Mesenchymal stem cell (in vitro differentiated cells and primary cell): ENCODE results near the gene ASH1L.
"Not testable (repeated sequence)": the region's sequence is repeated elsewhere in the genome, so short reads cannot be mapped to it uniquely, and the experiment has no call there.

Source experiments
- DNase-seq: peaks from one replicate; pipeline ENCODE4 v3.0.0-alpha.2; 2013
- H2AFZ ChIP-seq: one replicate; pipeline ENCODE4 v1.6.1; 2013; ENCODE audit warnings: low read depth, mild to moderate bottlenecking, control low read depth, inconsistent platforms, low read length, moderate library complexity
- H2AK5ac ChIP-seq: 2 replicates; pipeline ENCODE4 v1.6.1; 2013; ENCODE audit warnings: low read length, moderate library complexity, mild to moderate bottlenecking, inconsistent platforms; ENCODE audit not compliant: severe bottlenecking
- H2BK120ac ChIP-seq: one replicate; pipeline ENCODE4 v1.6.1; 2013; ENCODE audit warnings: low read depth, mild to moderate bottlenecking, inconsistent platforms, low read length, moderate library complexity
- H2BK12ac ChIP-seq, 2 experiments: one replicate each; pipeline ENCODE4 v1.6.1; 2013; ENCODE audit warnings: inconsistent platforms in 2 of 2, low read length in 2 of 2, mild to moderate bottlenecking in 2 of 2, moderate library complexity in 2 of 2, control low read depth in 1 of 2
- H2BK15ac ChIP-seq: one replicate; pipeline ENCODE4 v1.6.1; 2013; ENCODE audit warnings: mild to moderate bottlenecking, low read depth, inconsistent platforms; ENCODE audit not compliant: poor library complexity, severe bottlenecking
- H2BK5ac ChIP-seq: 2 replicates; pipeline ENCODE4 v1.6.1; 2013; ENCODE audit warnings: low read depth, mild to moderate bottlenecking, low read length, control low read depth, inconsistent platforms; ENCODE audit not compliant: poor library complexity, severe bottlenecking
- H3K14ac ChIP-seq, 2 experiments: one replicate each; pipeline ENCODE4 v1.6.1; 2013; ENCODE audit warnings: inconsistent platforms in 2 of 2, low read length in 2 of 2, control low read depth in 1 of 2, mild to moderate bottlenecking in 1 of 2, moderate library complexity in 1 of 2
- H3K18ac ChIP-seq, 2 experiments: one replicate each; pipeline ENCODE4 v1.6.1; 2013; ENCODE audit warnings: inconsistent platforms in 2 of 2, low read length in 2 of 2, control low read depth in 1 of 2, low read depth in 1 of 2, mild to moderate bottlenecking in 1 of 2
- H3K23ac ChIP-seq, 2 experiments: one replicate each; pipeline ENCODE4 v1.6.1; 2013; ENCODE audit warnings: inconsistent platforms in 2 of 2, low read length in 2 of 2, mild to moderate bottlenecking in 2 of 2, moderate library complexity in 2 of 2, control low read depth in 1 of 2
- H3K27ac ChIP-seq: 2 replicates; pipeline ENCODE4 v1.5.1; 2013; ENCODE audit warnings: mild to moderate bottlenecking, moderate library complexity, low read length, control low read depth, inconsistent platforms; ENCODE audit not compliant: poor library complexity, severe bottlenecking
- H3K27me3 ChIP-seq, 2 experiments: 2 replicates each; pipeline versions ENCODE4 v1.6.1 to v1.7.0; 2013; ENCODE audit warnings: low read length in 2 of 2, mild to moderate bottlenecking in 2 of 2, moderate library complexity in 2 of 2, control low read depth in 1 of 2, inconsistent platforms in 1 of 2; ENCODE audit not compliant: control insufficient read depth in 1 of 2, insufficient read depth in 1 of 2
- H3K36me3 ChIP-seq, 2 experiments: 2 replicates each; pipeline versions ENCODE4 v1.6.1 to v1.7.0; 2013; ENCODE audit warnings: low read length in 2 of 2, control low read depth in 1 of 2, inconsistent platforms in 1 of 2, low read depth in 1 of 2, mild to moderate bottlenecking in 1 of 2; ENCODE audit not compliant: insufficient read depth in 2 of 2, control insufficient read depth in 1 of 2
- H3K4ac ChIP-seq, 2 experiments: one replicate each; pipeline ENCODE4 v1.6.1; 2013; ENCODE audit warnings: inconsistent platforms in 2 of 2, low read length in 2 of 2, mild to moderate bottlenecking in 2 of 2, moderate library complexity in 2 of 2, control low read depth in 1 of 2, low read depth in 1 of 2
- H3K4me1 ChIP-seq: 2 replicates; pipeline ENCODE4 v1.6.1; 2013; ENCODE audit warnings: low read depth, low read length, control low read depth; ENCODE audit not compliant: control insufficient read depth, insufficient read depth
- H3K4me2 ChIP-seq: 2 replicates; pipeline ENCODE4 v1.6.1; 2013; ENCODE audit warnings: low read length, mild to moderate bottlenecking, inconsistent platforms; ENCODE audit not compliant: poor library complexity, severe bottlenecking
- H3K4me3 ChIP-seq, 2 experiments: 2 replicates each; pipeline versions ENCODE4 v1.5.1 to v1.7.0; 2013; ENCODE audit warnings: low read length in 2 of 2, mild to moderate bottlenecking in 2 of 2, control low read depth in 1 of 2, low read depth in 1 of 2; ENCODE audit not compliant: insufficient read depth in 1 of 2
- H3K79me1 ChIP-seq: replicated peaks from 2 replicates; pipeline ENCODE4 v1.6.1; 2013; ENCODE audit warnings: mild to moderate bottlenecking, control low read depth, low read length, inconsistent platforms; ENCODE audit not compliant: poor library complexity, severe bottlenecking
- H3K9ac ChIP-seq: 2 replicates; pipeline ENCODE4 v1.7.0; 2013; ENCODE audit warnings: mild to moderate bottlenecking, low read length, moderate library complexity
- H3K9me3 ChIP-seq: 2 replicates; pipeline ENCODE4 v1.7.0; 2013; ENCODE audit warnings: mild to moderate bottlenecking, low read length; ENCODE audit not compliant: control insufficient read depth
- H4K8ac ChIP-seq: one replicate; pipeline ENCODE4 v1.6.1; 2013; ENCODE audit warnings: inconsistent platforms, mild to moderate bottlenecking, low read length, moderate library complexity
- H4K91ac ChIP-seq: one replicate; pipeline ENCODE4 v1.6.1; 2013; ENCODE audit warnings: mild to moderate bottlenecking, low read length, inconsistent platforms
- WGBS: methylation state at CpG from one replicate; pipeline ENCODE4 v1.1.7; 2013; ENCODE audit warnings: mixed read lengths; 5-methylcytosine and 5-hydroxymethylcytosine counted together

ASH1L gene

GRCh38 chr1:155608888-155609225 lies 46.3 kb upstream of the ASH1L start:
- Histone ChIP-seq H3K4me3 (no peak overlapping the region), H2BK12ac (no peak overlapping the region), H3K14ac (no peak overlapping the region), H3K4me2 (no peak overlapping the region), H4K8ac (no peak overlapping the region), H3K4me1 (no peaks in the 10 kb centered on the region), H3K23ac (no peak overlapping the region), H2BK15ac (no peak overlapping the region), H2BK5ac (no peak overlapping the region), H2BK120ac (no peak overlapping the region), H3K36me3 (peaks cover 11 to 12% of the 10 kb centered on the region in 2 experiments), H3K79me1 (peaks cover 7% of the 10 kb centered on the region), H2AFZ (no peak overlapping the region), H3K9me3 (no peaks in the 10 kb centered on the region), H4K91ac (no peak overlapping the region), H3K27me3 (no peaks in the 10 kb centered on the region), H3K4ac (no peak overlapping the region), H3K27ac (no peak overlapping the region), H3K9ac (no peak overlapping the region), H3K18ac (no peak overlapping the region), H2AK5ac (no peak overlapping the region)
- DNase-seq: no peak
- WGBS: 97% methylated on average over 9 of the region's 9 CpGs

GRCh38 chr1:155607708-155608107 lies 45.1 kb upstream of the ASH1L start:
- Histone ChIP-seq H4K91ac (no peak overlapping the region), H3K36me3 (peaks cover 7 to 8% of the 10 kb centered on the region in 2 experiments), H3K4me2 (no peak overlapping the region), H3K79me1 (peaks cover 7% of the 10 kb centered on the region), H3K9ac (no peak overlapping the region), H4K8ac (no peak overlapping the region), H3K27ac (no peak overlapping the region), H2AK5ac (no peak overlapping the region), H3K27me3 (no peaks in the 10 kb centered on the region), H3K14ac (no peak overlapping the region), H3K4ac (no peak overlapping the region), H3K23ac (no peak overlapping the region), H3K9me3 (no peaks in the 10 kb centered on the region), H3K4me3 (no peak overlapping the region), H2BK15ac (peak overlapping the region; percentile 0), H3K18ac (no peak overlapping the region), H2BK12ac (no peak overlapping the region), H2BK5ac (no peak overlapping the region), H3K4me1 (no peaks in the 10 kb centered on the region), H2BK120ac (no peak overlapping the region), H2AFZ (no peak overlapping the region)
- WGBS: 98% methylated on average over 5 of the region's 7 CpGs
- peak; percentile 13 for DNase-seq

DNA sequence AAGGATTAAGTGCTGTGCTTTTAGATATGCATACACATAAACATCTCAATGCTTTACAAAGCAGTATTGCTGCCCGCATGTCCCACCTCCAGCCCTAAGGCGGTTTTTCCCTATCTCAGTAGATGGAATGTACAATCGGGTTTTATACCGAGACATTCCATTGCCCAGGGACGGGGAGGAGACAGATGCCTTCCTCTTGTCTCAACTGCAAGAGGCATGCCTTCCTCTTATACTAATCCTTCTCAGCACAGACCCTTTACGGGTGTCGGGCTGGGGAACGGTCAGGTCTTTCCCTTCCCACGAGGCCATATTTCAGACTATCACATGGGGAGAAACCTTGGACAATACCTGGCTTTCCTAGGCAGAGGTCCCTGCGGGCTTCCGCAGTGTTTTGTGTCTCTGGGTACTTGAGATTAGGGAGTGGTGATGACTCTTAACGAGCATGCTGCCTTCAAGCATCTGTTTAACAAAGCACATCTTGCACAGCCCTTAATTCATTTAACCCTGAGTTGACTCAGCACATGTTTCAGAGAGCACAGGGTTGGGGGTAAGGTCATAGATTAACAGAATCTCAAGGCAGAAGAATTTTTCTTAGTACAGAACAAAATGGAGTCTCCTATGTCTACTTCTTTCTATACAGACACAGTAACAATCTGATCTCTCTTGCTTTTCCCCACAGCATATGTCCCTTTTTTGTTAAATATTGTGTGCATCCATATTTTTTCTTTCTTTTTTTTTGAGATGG lies 37.4 kb upstream of the ASH1L start:
- not testable (repeated sequence) for H2BK15ac ChIP-seq, DNase-seq, H2BK5ac ChIP-seq, H4K8ac ChIP-seq, H3K79me1 ChIP-seq, H3K18ac ChIP-seq, H3K4me2 ChIP-seq, H2BK12ac ChIP-seq, H3K4ac ChIP-seq, H3K4me3 ChIP-seq, H3K27me3 ChIP-seq, H3K27ac ChIP-seq, H3K4me1 ChIP-seq, H2AFZ ChIP-seq, H3K23ac ChIP-seq, H3K9ac ChIP-seq, H3K36me3 ChIP-seq, H4K91ac ChIP-seq, H3K9me3 ChIP-seq, H3K14ac ChIP-seq, H2BK120ac ChIP-seq, H2AK5ac ChIP-seq
- WGBS: 9% methylated on average over 5 of the region's 12 CpGs

GRCh38 chr1:155598842-155599331 lies 36.3 kb upstream of the ASH1L start:
- Histone ChIP-seq H3K27ac (no peak overlapping the region), H3K4me3 (peak overlapping the region in 1 of 2 experiments; percentile 62), H3K27me3 (no peaks in the 10 kb centered on the region), H2BK5ac (no peak overlapping the region), H2AFZ (no peak overlapping the region), H3K9ac (peak overlapping the region; percentile 82), H3K14ac (no peak overlapping the region), H2BK15ac (no peak overlapping the region), H2BK120ac (no peak overlapping the region), H3K79me1 (no peaks in the 10 kb centered on the region), H3K4me1 (peaks cover 1% of the 10 kb centered on the region), H3K4ac (no peak overlapping the region), H2AK5ac (no peak overlapping the region), H4K91ac (no peak overlapping the region), H3K4me2 (peak overlapping the region; percentile 18), H3K23ac (no peak overlapping the region), H3K36me3 (no peaks in the 10 kb centered on the region), H3K9me3 (no peaks in the 10 kb centered on the region), H3K18ac (no peak overlapping the region), H2BK12ac (no peak overlapping the region), H4K8ac (no peak overlapping the region)
- DNase-seq: peak; percentile 47
- 31% methylated on average over 10 of the region's 12 CpGs for WGBS
